AG09319 (cell line): ENCODE results near the gene SLC26A1.

Experiments used
- DNase-seq: peaks from one replicate; pipeline ENCODE4 v3.0.0-alpha.2; 2010; ENCODE audit warnings: low read depth; ENCODE audit errors: extremely low read depth
- CTCF ChIP-seq: IDR thresholded peaks from 2 replicates; pipeline ENCODE4 v1.5.1; 2011; ENCODE audit warnings: low read depth, mild to moderate bottlenecking, inconsistent platforms, low read length, moderate library complexity

Gene SLC26A1

GRCh38 chr4:1011666-1012033 is 18.4 kb upstream of the SLC26A1 start:
- no peak for TF ChIP-seq CTCF
- no peak for DNase-seq

- no peak for TF ChIP-seq CTCF
- peak; percentile 63 for DNase-seq
These were observed 17.9 kb upstream of the SLC26A1 start, which contains the start of gene FGFRL1 for GRCh38 chr4:1011022-1011665. TSS of gene FGFRL1 (plus strand) at chr4:1011626. CDS start at chr4:1012486, 860 bp downstream.

GRCh38 chr4:1010395-1011021 is 17.3 kb upstream of the SLC26A1 start:
- DNase-seq, result peak; percentile 54
- no peak for TF ChIP-seq CTCF

GRCh38 chr4:1009542-1010394 is 16.6 kb upstream of the SLC26A1 start:
- TF ChIP-seq CTCF, result peak; percentile 10
- DNase-seq, result no peak

- no peak for TF ChIP-seq CTCF
- no peak for DNase-seq
These were observed 15.8 kb upstream of the SLC26A1 start for GRCh38 chr4:1008840-1009541.

- TF ChIP-seq CTCF, result no peak
These were observed 13.7 kb upstream of the SLC26A1 start for GRCh38 chr4:1006856-1007255.

More at GRCh38 chr4:1006856-1007255, 13.7 kb upstream of the SLC26A1 start:
- no peak for DNase-seq
